H1 (cell line): Measurements from ENCODE around the gene NAA40. TPM values are rescaled to one million over a fixed set of nuclear protein-coding genes. Genes with fewer than 3 reads are reported as not detected.

ENCODE experiments used
- CTCF ChIA-PET: fragments of 300-600 bp; sonication (Branson Sonifier 250); formaldehyde crosslinking; loops from one replicate; lab custom pipeline; 2021; ENCODE audit not compliant: partially characterized antibody; lab: Charles Lee
- POLR2A ChIA-PET: fragments of 300-600 bp; sonication (Branson Sonifier 250); formaldehyde crosslinking; loops from one replicate; lab custom pipeline; 2021; ENCODE audit warnings: inconsistent platforms; ENCODE audit not compliant: partially characterized antibody; lab: Charles Lee
- DNase-seq, 2 experiments: peaks; one replicate each; pipeline versions ENCODE4 v3.0.0 to v3.0.0-alpha.2; 2010 to 2022; ENCODE audit warnings: low spot score in 2 of 2, low read depth in 1 of 2, mixed read lengths in 1 of 2
- FAIRE-seq: peaks from 2 replicates; lab custom pipeline; 2011; peaks lifted over from hg19 to GRCh38; lab: Jason Lieb, UNC
- H2AFZ ChIP-seq: 2 replicates; pipeline ENCODE4 v1.8.1; 2012; ENCODE audit warnings: low read length, inconsistent platforms
- H2AK5ac ChIP-seq: 2 replicates; pipeline ENCODE4 v1.6.1; 2013; ENCODE audit warnings: low read depth, low read length
- H2BK120ac ChIP-seq: replicated peaks from 2 replicates; pipeline ENCODE3; 2013; ENCODE audit warnings: low read depth, low read length, inconsistent platforms
- H2BK12ac ChIP-seq: 2 replicates; pipeline ENCODE4 v1.6.1; 2013; ENCODE audit warnings: low read depth, low read length
- H2BK15ac ChIP-seq: 2 replicates; pipeline ENCODE4 v1.6.1; 2013; ENCODE audit warnings: low read length
- H2BK20ac ChIP-seq: 2 replicates; pipeline ENCODE4 v1.6.1; 2013; ENCODE audit warnings: low read length
- H2BK5ac ChIP-seq: 2 replicates; pipeline ENCODE4 v1.6.1; 2013; ENCODE audit warnings: low read depth, low read length
- H3K14ac ChIP-seq: 2 replicates; pipeline ENCODE4 v1.6.1; 2013; ENCODE audit warnings: inconsistent platforms; ENCODE audit not compliant: insufficient read length
- H3K18ac ChIP-seq: 2 replicates; pipeline ENCODE4 v1.6.1; 2013; ENCODE audit warnings: low read length; ENCODE audit errors: extremely low read depth
- H3K23ac ChIP-seq: 2 replicates; pipeline ENCODE4 v1.6.1; 2013; ENCODE audit warnings: inconsistent platforms; ENCODE audit not compliant: insufficient read length
- H3K23me2 ChIP-seq: 2 replicates; pipeline ENCODE4 v1.6.1; 2013; ENCODE audit warnings: low read depth, low read length
- H3K27ac ChIP-seq: 2 replicates; pipeline ENCODE4 v1.6.1; 2011; ENCODE audit warnings: low read depth, low read length, inconsistent platforms
- H3K27me3 ChIP-seq, 4 experiments: replicated peaks in 1 of 4; 1 replicate in 1 of 4; 2 replicates in 3 of 4; pipeline versions ENCODE4 v1.6.1 to v1.8.1; 2011 to 2013; ENCODE audit warnings: low read length in 3 of 4, mild to moderate bottlenecking in 3 of 4, inconsistent platforms in 2 of 4, mixed read lengths in 2 of 4, moderate library complexity in 1 of 4; ENCODE audit not compliant: control insufficient read depth in 3 of 4, insufficient read depth in 3 of 4; ENCODE audit errors: extremely low read depth in 1 of 4
- H3K36me3 ChIP-seq, 4 experiments: 2 replicates each; pipeline versions ENCODE4 v1.6.1 to v1.8.1; 2011 to 2013; ENCODE audit warnings: mild to moderate bottlenecking in 4 of 4, low read length in 3 of 4, moderate library complexity in 2 of 4, control low read depth in 1 of 4, inconsistent platforms in 1 of 4; ENCODE audit not compliant: insufficient read depth in 4 of 4, control insufficient read depth in 2 of 4
- H3K4ac ChIP-seq: replicated peaks from 2 replicates; pipeline ENCODE3; 2013; ENCODE audit warnings: low read length, low read depth, mixed read lengths, inconsistent platforms; ENCODE audit not compliant: insufficient read length
- H3K4me1 ChIP-seq, 4 experiments: replicated peaks in 1 of 4; 1 replicate in 1 of 4; 2 replicates in 3 of 4; pipeline versions ENCODE4 v1.6.1 to v1.8.1; 2011 to 2013; ENCODE audit warnings: low read length in 3 of 4, inconsistent platforms in 2 of 4, mixed read lengths in 1 of 4; ENCODE audit not compliant: insufficient read depth in 4 of 4, control insufficient read depth in 3 of 4
- H3K4me2 ChIP-seq, 2 experiments: 2 replicates each; pipeline versions ENCODE4 v1.6.1 to v1.8.1; 2011 to 2013; ENCODE audit warnings: low read depth in 2 of 2, low read length in 2 of 2, control low read depth in 1 of 2, inconsistent platforms in 1 of 2, mild to moderate bottlenecking in 1 of 2; ENCODE audit not compliant: insufficient read depth in 1 of 2
- H3K4me3 ChIP-seq, 4 experiments: fragments of 200-600, 300-600 bp in 1 of 4; sonication (generic), shearing (Covaris generic), sonication (Bioruptor Twin) in 1 of 4; 2 replicates each; pipeline versions ENCODE4 v1.5.1 to v1.8.1; 2011 to 2016; ENCODE audit warnings: low read length in 4 of 4, low read depth in 3 of 4, control low read depth in 2 of 4, inconsistent platforms in 2 of 4, mild to moderate bottlenecking in 2 of 4, mixed read lengths in 1 of 4, moderate library complexity in 1 of 4; ENCODE audit not compliant: insufficient read depth in 2 of 4; ENCODE audit errors: extremely low read depth in 1 of 4
- H3K56ac ChIP-seq: replicated peaks from 2 replicates; pipeline ENCODE3; 2013; ENCODE audit warnings: low read depth, mild to moderate bottlenecking, mixed read lengths, low read length, inconsistent platforms; ENCODE audit not compliant: insufficient read length
- H3K79me1 ChIP-seq: 2 replicates; pipeline ENCODE4 v1.6.1; 2013; ENCODE audit warnings: low read depth, low read length, control low read depth
- H3K79me2 ChIP-seq, 2 experiments: 2 replicates each; pipeline versions ENCODE4 v1.6.1 to v1.8.1; 2012 to 2013; ENCODE audit warnings: low read length in 2 of 2, mild to moderate bottlenecking in 2 of 2, inconsistent platforms in 1 of 2; ENCODE audit not compliant: insufficient read depth in 2 of 2, control insufficient read depth in 1 of 2
- H3K9ac ChIP-seq, 4 experiments: replicated peaks in 1 of 4; 1 replicate in 1 of 4; 2 replicates in 3 of 4; pipeline versions ENCODE4 v1.6.1 to v1.8.1; 2011 to 2013; ENCODE audit warnings: low read depth in 3 of 4, low read length in 3 of 4, control low read depth in 2 of 4, mild to moderate bottlenecking in 2 of 4, moderate library complexity in 2 of 4, inconsistent platforms in 1 of 4; ENCODE audit errors: extremely low read depth in 1 of 4
- H3K9me3 ChIP-seq, 2 experiments: 2 replicates each; pipeline versions ENCODE4 v1.6.1 to v1.8.1; 2012 to 2013; ENCODE audit warnings: mild to moderate bottlenecking in 2 of 2, moderate library complexity in 2 of 2, control low read depth in 1 of 2, inconsistent platforms in 1 of 2, low read depth in 1 of 2, low read length in 1 of 2, mixed read lengths in 1 of 2; ENCODE audit not compliant: insufficient read depth in 2 of 2
- H4K20me1 ChIP-seq, 2 experiments: replicated peaks in 1 of 2; 2 replicates each; pipeline versions ENCODE3 to v1.8.1; 2011 to 2013; ENCODE audit warnings: inconsistent platforms in 2 of 2, low read length in 2 of 2, mild to moderate bottlenecking in 1 of 2; ENCODE audit not compliant: insufficient read depth in 2 of 2, control insufficient read depth in 1 of 2
- H4K5ac ChIP-seq: 2 replicates; pipeline ENCODE4 v1.6.1; 2013; ENCODE audit warnings: low read length, low read depth, mixed read lengths, inconsistent platforms; ENCODE audit not compliant: insufficient read length
- H4K8ac ChIP-seq: 2 replicates; pipeline ENCODE4 v1.8.0; 2013; ENCODE audit warnings: mild to moderate bottlenecking, moderate library complexity, low read length, inconsistent platforms; ENCODE audit not compliant: insufficient read depth; ENCODE audit errors: extremely low read depth
- H4K91ac ChIP-seq: replicated peaks from 2 replicates; pipeline ENCODE3; 2013; ENCODE audit warnings: low read length, mixed read lengths, inconsistent platforms; ENCODE audit not compliant: insufficient read length
- ATF3 ChIP-seq: IDR thresholded peaks from 2 replicates; pipeline ENCODE4 v1.6.1; 2011; ENCODE audit warnings: low read depth, mild to moderate bottlenecking, low read length; ENCODE audit not compliant: insufficient read depth
- CTCF ChIP-seq, 3 experiments: IDR thresholded peaks; 1 replicate in 2 of 3; 2 replicates in 1 of 3; pipeline versions ENCODE4 v1.5.1 to v1.6.1; 2011; ENCODE audit warnings: low read length in 3 of 3, mild to moderate bottlenecking in 3 of 3, inconsistent platforms in 2 of 3, low read depth in 1 of 3, moderate library complexity in 1 of 3; ENCODE audit not compliant: insufficient read depth in 1 of 3; ENCODE audit errors: control extremely low read depth in 1 of 3
- RAD21 ChIP-seq, 2 experiments: IDR thresholded peaks in 1 of 2; conservative IDR thresholded peaks in 1 of 2; 2 replicates each; pipeline ENCODE4 v1.6.1; 2011; ENCODE audit warnings: low read depth in 2 of 2, low read length in 2 of 2, improper control_type of control experiment in 1 of 2, inconsistent platforms in 1 of 2, mild to moderate bottlenecking in 1 of 2, moderate library complexity in 1 of 2
- RXRA ChIP-seq: IDR thresholded peaks from 2 replicates; pipeline ENCODE4 v1.6.1; 2011; ENCODE audit warnings: low read depth, mild to moderate bottlenecking, low read length, moderate library complexity; ENCODE audit not compliant: insufficient read depth
- SP2 ChIP-seq: IDR thresholded peaks from 2 replicates; pipeline ENCODE4 v1.6.1; 2012; ENCODE audit warnings: mild to moderate bottlenecking, low read length, inconsistent platforms
- WGBS, 2 experiments: shearing (Covaris generic) in 1 of 2; methylation state at CpG; one replicate each; pipeline versions ENCODE4 v1.1.6 to v1.1.7; 2013 to 2015; ENCODE audit warnings: low lambda C conversion rate in 2 of 2, mixed read lengths in 2 of 2, inconsistent platforms in 1 of 2, low coverage in 1 of 2, missing lambda C conversion rate in 1 of 2; ENCODE audit not compliant: insufficient replicate concordance in 2 of 2, insufficient coverage in 1 of 2, insufficient read length in 1 of 2; ENCODE audit errors: extremely low coverage in 1 of 2, missing lambda C conversion rate in 1 of 2; 5-methylcytosine and 5-hydroxymethylcytosine counted together
- polyA plus RNA-seq, 7 experiments: library from polyadenylated mRNA; depleted of rRNA in 3 of 7; stranded (reverse) in 5 of 7; unstranded in 2 of 7; fragments of >200 nt in 5 of 7; fragments of 200-250 nt in 2 of 7; gene quantifications; 1 replicate in 5 of 7; 2 replicates in 1 of 7; 4 replicates in 1 of 7; pipeline versions ENCODE4 v1.2.1 to v1.2.3, GENCODE V29; 2011 to 2013; ENCODE audit warnings: missing spikeins in 2 of 7, mixed read lengths in 2 of 7
- total RNA-seq: library from RNA; stranded (reverse); fragmentation: NEBNext Ultra II Directional; extraction: Animal tissue kit (Norgen Biotek cat#: 25700); gene quantifications from 2 replicates; pipeline ENCODE4 v1.2.1, GENCODE V29; 2021

The NAA40 gene
- total and polyA plus RNA-seq, 2 of the 8 experiments (the other 6 are each of a cell fraction or from before 2014, with no cell fraction given) = 20.0 to 31.1 TPM

GRCh38 chr11:63912678-63913077, 26.1 kb upstream of the NAA40 start:
- Histone ChIP-seq H2AFZ (no peak overlapping the region), H3K9me3 (no peaks in the 10 kb centered on the region), H4K5ac (no peak overlapping the region), H3K27ac (no peak overlapping the region), H3K4me3 (no peak overlapping the region), H2BK12ac (no peak overlapping the region), H3K23ac (no peak overlapping the region), H2BK120ac (no peak overlapping the region), H3K79me1 (peaks cover 11% of the 10 kb centered on the region), H3K14ac (no peak overlapping the region), H4K8ac (no peak overlapping the region), H3K27me3 (no peaks in the 10 kb centered on the region), H3K79me2 (peaks cover 3 to 29% of the 10 kb centered on the region in 2 experiments; a peak in 3 of 4 replicates), H3K56ac (no peak overlapping the region), H3K18ac (no peak overlapping the region), H3K36me3 (peaks cover 10 to 42% (median 19%) of the 10 kb centered on the region in 4 experiments; a peak in 7 of 8 replicates), H3K9ac (no peak overlapping the region), H4K20me1 (peaks cover 14 to 19% of the 10 kb centered on the region in 2 experiments), H2BK5ac (no peak overlapping the region), H4K91ac (no peak overlapping the region), H3K4me1 (peaks cover 6 to 45% (median 34%) of the 10 kb centered on the region in 4 experiments), H3K4ac (no peak overlapping the region), H2BK20ac (no peak overlapping the region), H2BK15ac (no peak overlapping the region), H3K4me2 (no peak overlapping the region), H3K23me2 (peaks cover 13% of the 10 kb centered on the region), H2AK5ac (no peak overlapping the region)
- FAIRE-seq = no peak
- 88% methylated on average over 7 of the region's 7 CpGs; no CpG with 5 or more reads in 1 of the 2 experiments for WGBS, 2 experiments
- ChIA-PET POLR2A (interaction anchor here (0.6 to 10.7 kb wide), 13 partner anchors 11 to 381 kb away, joined by 3 to 173 read pairs (median 3); partner anchors contain the start of genes MARK2 and NAA40), CTCF (interaction anchor here (0.6 to 4.5 kb wide), 8 partner anchors 10 to 1351 kb away, joined by 3 to 39 read pairs (median 4); no protein-coding TSS in a partner anchor)
- no peak for DNase-seq
- TF ChIP-seq ATF3 (no peak), CTCF (IDR thresholded peaks at IDR 0.05; ENCODE audit: control extremely low read depth in 1 of 3, insufficient read depth in 1 of 3, low read depth in 1 of 3, low read length in 3 of 3) (peak in 2 of 3 experiments; percentile 23 to 29; a peak in 2 of 4 replicates), RAD21 (IDR thresholded peaks at IDR 0.05 in 1 of 2, conservative IDR thresholded peaks at IDR 0.05 in 1 of 2; ENCODE audit: low read depth in 2 of 2, low read length in 2 of 2) (peak; percentile 12 to 47; a peak in 3 of 4 replicates), RXRA (no peak), SP2 (no peak)
